Neuronal stem cell (in vitro differentiated cells): Measurements from ENCODE around the gene ENPEP.

Experiments
- DNase-seq: peaks from one replicate; pipeline ENCODE4 v3.0.0-alpha.2; 2013; ENCODE audit warnings: low spot score
- H2AFZ ChIP-seq: one replicate; pipeline ENCODE4 v1.6.1; 2013; ENCODE audit warnings: mild to moderate bottlenecking, low read length, inconsistent platforms
- H2AK5ac ChIP-seq: 2 replicates; pipeline ENCODE4 v1.6.1; 2013; ENCODE audit warnings: low read depth, mild to moderate bottlenecking, inconsistent platforms, low read length, moderate library complexity, mixed read lengths
- H2BK120ac ChIP-seq: 2 replicates; pipeline ENCODE4 v1.6.1; 2013; ENCODE audit warnings: low read depth, mild to moderate bottlenecking, inconsistent platforms, low read length, moderate library complexity, mixed read lengths
- H2BK12ac ChIP-seq: one replicate; pipeline ENCODE4 v1.6.1; 2013; ENCODE audit warnings: low read length, inconsistent platforms
- H2BK15ac ChIP-seq: 2 replicates; pipeline ENCODE4 v1.6.1; 2013; ENCODE audit warnings: mild to moderate bottlenecking, low read length, inconsistent platforms, mixed read lengths
- H2BK5ac ChIP-seq: one replicate; pipeline ENCODE4 v1.6.1; 2013; ENCODE audit warnings: inconsistent platforms, mild to moderate bottlenecking, low read length, moderate library complexity
- H3K14ac ChIP-seq: one replicate; pipeline ENCODE4 v1.6.1; 2013; ENCODE audit warnings: low read length, inconsistent platforms
- H3K18ac ChIP-seq: 2 replicates; pipeline ENCODE4 v1.6.1; 2013; ENCODE audit warnings: low read length, inconsistent platforms
- H3K23ac ChIP-seq: 2 replicates; pipeline ENCODE4 v1.6.1; 2013; ENCODE audit warnings: low read depth, mild to moderate bottlenecking, mixed read lengths, low read length, inconsistent platforms; ENCODE audit not compliant: poor library complexity
- H3K27ac ChIP-seq: replicated peaks from 3 replicates; pipeline ENCODE4 v1.5.1; 2013; ENCODE audit warnings: low read length, inconsistent platforms
- H3K27me3 ChIP-seq, 3 experiments: 2 replicates each; pipeline ENCODE4 v1.6.1; 2013; ENCODE audit warnings: low read length in 3 of 3, mild to moderate bottlenecking in 2 of 3, inconsistent platforms in 1 of 3, low read depth in 1 of 3, mixed read lengths in 1 of 3, moderate library complexity in 1 of 3; ENCODE audit not compliant: control insufficient read depth in 3 of 3, insufficient read depth in 3 of 3
- H3K36me3 ChIP-seq, 2 donors: replicated peaks in 1 of 2; 2 replicates each; pipeline ENCODE4 v1.6.1; 2013; ENCODE audit warnings: low read length in 2 of 2; ENCODE audit not compliant: control insufficient read depth in 2 of 2, insufficient read depth in 2 of 2
- H3K4ac ChIP-seq: 2 replicates; pipeline ENCODE4 v1.6.1; 2013; ENCODE audit warnings: inconsistent platforms, mild to moderate bottlenecking, low read length, moderate library complexity
- H3K4me1 ChIP-seq, 2 donors: 1 replicate in 1 of 2; 2 replicates in 1 of 2; pipeline ENCODE4 v1.6.1; 2013; ENCODE audit warnings: low read length in 2 of 2, low read depth in 1 of 2; ENCODE audit not compliant: control insufficient read depth in 2 of 2, insufficient read depth in 1 of 2
- H3K4me2 ChIP-seq: one replicate; pipeline ENCODE4 v1.6.1; 2013; ENCODE audit warnings: mild to moderate bottlenecking, low read length, inconsistent platforms; ENCODE audit not compliant: insufficient read depth, poor library complexity, severe bottlenecking
- H3K4me3 ChIP-seq, 2 donors: 2 replicates each; pipeline ENCODE4 v1.5.1; 2013; ENCODE audit warnings: low read length in 2 of 2, mild to moderate bottlenecking in 2 of 2, inconsistent platforms in 1 of 2, moderate library complexity in 1 of 2
- H3K79me1 ChIP-seq: one replicate; pipeline ENCODE4 v1.6.1; 2013; ENCODE audit warnings: low read depth, mild to moderate bottlenecking, inconsistent platforms, low read length, moderate library complexity
- H3K9ac ChIP-seq: one replicate; pipeline ENCODE4 v1.6.1; 2013; ENCODE audit warnings: mild to moderate bottlenecking, low read depth, low read length, inconsistent platforms; ENCODE audit not compliant: poor library complexity
- H3K9me3 ChIP-seq, 2 donors: replicated peaks in 1 of 2; 2 replicates each; pipeline versions ENCODE3 to v1.6.1; 2013; ENCODE audit warnings: low read length in 2 of 2, mild to moderate bottlenecking in 2 of 2, inconsistent platforms in 1 of 2, low read depth in 1 of 2, mixed read lengths in 1 of 2, moderate library complexity in 1 of 2; ENCODE audit not compliant: control insufficient read depth in 2 of 2, insufficient read depth in 1 of 2
- H4K8ac ChIP-seq: one replicate; pipeline ENCODE4 v1.6.1; 2013; ENCODE audit warnings: low read depth, mild to moderate bottlenecking, inconsistent platforms, low read length, moderate library complexity
- H4K91ac ChIP-seq: one replicate; pipeline ENCODE4 v1.6.1; 2013; ENCODE audit warnings: low read length, low read depth, mild to moderate bottlenecking, inconsistent platforms; ENCODE audit not compliant: poor library complexity
- WGBS, 2 donors: extraction: QIAGEN DNeasy Blood & Tissue Kit; methylation state at CpG; one replicate each; pipeline ENCODE4 v1.1.7; 2013; ENCODE audit warnings: missing lambda C conversion rate in 2 of 2, mixed read lengths in 1 of 2; ENCODE audit not compliant: insufficient read length in 2 of 2, insufficient replicate concordance in 1 of 2; ENCODE audit errors: extremely low coverage in 2 of 2; 5-methylcytosine and 5-hydroxymethylcytosine counted together

ENPEP gene

DNA sequence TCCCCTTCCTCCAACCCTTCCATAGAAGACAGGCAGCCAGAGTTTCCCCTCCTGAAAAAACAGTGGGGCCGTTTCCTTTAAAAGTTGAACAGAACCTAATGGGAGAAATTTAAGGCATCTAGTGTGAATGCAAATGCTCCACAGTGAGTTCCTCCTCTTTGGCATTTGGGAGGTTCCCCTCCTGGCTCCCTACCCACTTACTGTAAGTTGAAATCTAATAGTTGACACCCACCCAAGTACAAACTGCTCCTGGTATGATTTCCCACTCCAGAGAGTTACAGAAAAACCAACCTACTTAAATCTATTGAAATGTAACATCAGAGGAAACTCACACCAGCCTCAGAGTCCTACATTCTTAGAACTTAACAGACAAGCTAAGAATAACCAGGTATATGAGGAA, 17.6 kb downstream of the ENPEP start:
- H3K27ac ChIP-seq: no peak overlapping the region
- DNase-seq: no peak
- no CpG with 5 or more reads among the region's 1 CpG for WGBS, 2 donors
- H2BK5ac ChIP-seq: no peak overlapping the region
- no peaks in the 10 kb centered on the region for H3K36me3 ChIP-seq
- no peak overlapping the region for H2AFZ ChIP-seq
- H3K4ac ChIP-seq: no peak overlapping the region
- H3K9me3 ChIP-seq: no peaks in the 10 kb centered on the region
- H4K91ac ChIP-seq: no peak overlapping the region
- no peak overlapping the region for H4K8ac ChIP-seq
- no peak overlapping the region for H2BK120ac ChIP-seq
- no peak overlapping the region for H2BK15ac ChIP-seq
- H3K14ac ChIP-seq: no peak overlapping the region
- no peaks in the 10 kb centered on the region for H3K27me3 ChIP-seq
- H3K4me1 ChIP-seq: no peaks in the 10 kb centered on the region
- no peak overlapping the region for H3K18ac ChIP-seq
- H2AK5ac ChIP-seq: no peak overlapping the region
- no peak overlapping the region for H3K9ac ChIP-seq
- H3K23ac ChIP-seq: no peak overlapping the region
- no peak overlapping the region for H3K4me2 ChIP-seq
- H3K79me1 ChIP-seq: no peaks in the 10 kb centered on the region
- H2BK12ac ChIP-seq: no peak overlapping the region
- no peak overlapping the region for H3K4me3 ChIP-seq

DNA sequence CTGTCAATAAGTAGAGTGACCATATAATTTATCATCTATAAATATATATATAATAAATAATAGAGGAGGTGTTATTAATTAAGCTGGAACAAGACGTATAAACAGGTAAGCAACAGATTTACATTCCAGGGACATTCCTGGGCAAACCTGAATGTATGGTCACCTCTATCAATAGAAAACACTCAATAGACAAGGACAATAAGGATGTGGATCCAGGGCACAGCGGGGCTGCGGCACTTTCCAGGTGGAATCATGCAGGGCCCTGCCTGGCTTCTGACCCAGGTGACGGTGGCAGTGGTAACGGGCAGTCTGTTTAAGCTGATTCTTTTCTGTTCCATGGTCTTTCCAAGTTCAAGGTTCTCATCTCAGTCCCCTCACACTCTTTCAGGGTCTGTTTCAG, 22.5 kb downstream of the ENPEP start:
- DNase-seq: no peak
- Histone ChIP-seq H3K4ac (no peak overlapping the region), H2BK12ac (no peak overlapping the region), H3K14ac (no peak overlapping the region), H3K36me3 (no peaks in the 10 kb centered on the region), H2BK15ac (no peak overlapping the region), H2BK120ac (no peak overlapping the region), H3K4me3 (no peak overlapping the region), H4K8ac (no peak overlapping the region), H3K4me2 (no peak overlapping the region), H2BK5ac (no peak overlapping the region), H3K23ac (no peak overlapping the region), H2AFZ (no peak overlapping the region), H3K79me1 (no peaks in the 10 kb centered on the region), H3K18ac (no peak overlapping the region), H2AK5ac (no peak overlapping the region), H4K91ac (no peak overlapping the region), H3K27me3 (no peaks in the 10 kb centered on the region), H3K9me3 (no peaks in the 10 kb centered on the region), H3K4me1 (no peaks in the 10 kb centered on the region), H3K9ac (no peak overlapping the region), H3K27ac (no peak overlapping the region)
- WGBS, 2 donors: no CpG with 5 or more reads among the region's 5 CpGs

DNA sequence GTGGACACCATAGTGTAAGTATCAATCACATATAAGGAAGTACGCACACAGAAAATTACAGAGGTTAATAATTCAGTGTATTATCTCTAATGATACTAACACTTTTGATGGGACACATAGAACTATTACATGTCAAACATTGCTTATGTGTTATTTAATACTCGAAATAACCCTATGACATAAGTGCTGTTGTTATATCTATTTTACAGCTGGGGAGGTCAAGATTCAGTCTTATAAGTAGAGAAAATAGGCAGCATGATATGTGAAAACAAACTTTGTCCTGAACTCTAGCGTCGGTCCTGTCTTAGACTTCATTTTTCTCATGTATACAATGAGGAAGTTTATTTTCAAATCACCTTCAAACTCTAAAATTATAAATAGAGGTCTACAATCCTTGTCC, 23.2 kb downstream of the ENPEP start:
- H2BK15ac ChIP-seq: no peak overlapping the region

DNA sequence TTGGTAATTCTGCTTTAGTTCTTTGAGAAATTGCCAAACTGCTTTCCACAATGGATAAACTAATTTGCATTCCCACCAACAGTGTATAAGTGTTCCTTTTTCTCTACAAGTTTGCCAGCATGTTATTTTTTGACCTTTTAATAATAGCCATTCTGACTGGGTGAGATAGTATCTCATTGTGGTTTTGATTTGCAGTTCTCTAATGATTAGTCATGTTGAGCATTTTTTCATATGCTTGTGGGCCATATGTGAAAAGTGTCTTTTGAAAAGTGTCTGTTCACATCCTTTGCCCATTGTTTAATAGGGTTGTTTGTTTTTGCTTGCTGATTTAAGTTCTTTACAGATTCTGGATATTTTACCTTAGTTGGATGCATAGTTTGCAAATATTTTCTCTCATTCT, 25.9 kb downstream of the ENPEP start:
- no peak overlapping the region for H3K14ac ChIP-seq
- peaks cover 0 to 4% of the 10 kb centered on the region in 2 donors for H3K4me1 ChIP-seq
- H3K27me3 ChIP-seq: no peaks in the 10 kb centered on the region
- H3K4me3 ChIP-seq: no peak overlapping the region
- H3K23ac ChIP-seq: no peak overlapping the region
- no peak overlapping the region for H3K18ac ChIP-seq
- H3K36me3 ChIP-seq: no peaks in the 10 kb centered on the region
- H3K79me1 ChIP-seq: no peaks in the 10 kb centered on the region
- H3K27ac ChIP-seq: no peak overlapping the region
- H2BK120ac ChIP-seq: no peak overlapping the region
- DNase-seq: no peak
- no peak overlapping the region for H4K91ac ChIP-seq
- H3K4me2 ChIP-seq: no peak overlapping the region
- H2BK12ac ChIP-seq: no peak overlapping the region
- H3K9me3 ChIP-seq: no peaks in the 10 kb centered on the region
- no peak overlapping the region for H2AFZ ChIP-seq
- H2BK5ac ChIP-seq: no peak overlapping the region
- H2BK15ac ChIP-seq: no peak overlapping the region
- H3K4ac ChIP-seq: no peak overlapping the region
- no peak overlapping the region for H4K8ac ChIP-seq
- H3K9ac ChIP-seq: no peak overlapping the region
- H2AK5ac ChIP-seq: no peak overlapping the region

More for the DNA sequence above, 23.2 kb downstream of the ENPEP start:
- Histone ChIP-seq H3K9ac (no peak overlapping the region), H2BK120ac (no peak overlapping the region), H2BK12ac (no peak overlapping the region), H3K27me3 (no peaks in the 10 kb centered on the region), H3K79me1 (no peaks in the 10 kb centered on the region), H2BK5ac (no peak overlapping the region), H3K23ac (no peak overlapping the region), H3K14ac (no peak overlapping the region), H2AK5ac (no peak overlapping the region), H4K91ac (no peak overlapping the region), H3K36me3 (no peaks in the 10 kb centered on the region), H4K8ac (no peak overlapping the region), H3K4me1 (peaks cover 0 to 3% of the 10 kb centered on the region in 2 donors), H3K4me3 (no peak overlapping the region), H2AFZ (no peak overlapping the region), H3K9me3 (no peaks in the 10 kb centered on the region), H3K4ac (no peak overlapping the region), H3K18ac (no peak overlapping the region), H3K4me2 (no peak overlapping the region), H3K27ac (no peak overlapping the region)
- no CpG with 5 or more reads among the region's 4 CpGs for WGBS, 2 donors
- DNase-seq: no peak
